K562 (cell line): ENCODE data around the gene DAPK3. TPM values are rescaled to one million over a fixed set of nuclear protein-coding genes. Genes with fewer than 3 reads are reported as not detected.

ENCODE experiments used
- ATAC-seq: fragments of 200-7000 bp; cut with Tn5 transposase; 3 replicates; pipeline ENCODE4 v1.9.1; 2020; ENCODE audit warnings: moderate library complexity
- BruUV-seq: library from RNA; stranded (reverse); fragments of 400-500 nt; replicated peaks from 2 replicates; lab custom pipeline; 2021; lab: Mats Ljungman, UMichigan
- CTCF ChIA-PET: fragments of 300-600 bp; formaldehyde crosslinking; extraction: SDS; loops from one replicate; lab custom pipeline; 2021; ENCODE audit warnings: low intra/inter-chr PET ratio; lab: Yijun Ruan, JAX
- POLR2A ChIA-PET: fragments of 300-600, 350-650 bp; sonication (Branson Sonifier 250); formaldehyde crosslinking; extraction: SDS; loops from one replicate; lab custom pipeline; 2021; ENCODE audit warnings: antibody characterized with exemption, inconsistent platforms; lab: Yijun Ruan, JAX
- DNase-seq, 4 experiments: peaks; one replicate each; pipeline versions ENCODE4 v3.0.0 to v3.0.0-alpha.2; 2011 to 2018; ENCODE audit warnings: low spot score in 3 of 4, mixed read lengths in 3 of 4; ENCODE audit errors: extremely low read depth in 1 of 4
- FAIRE-seq: peaks from 2 replicates; lab custom pipeline; 2011; peaks lifted over from hg19 to GRCh38; lab: Jason Lieb, UNC
- H2AFZ ChIP-seq: 2 replicates; pipeline ENCODE4 v1.6.0; 2011; ENCODE audit warnings: low read depth, low read length, control low read depth, inconsistent platforms
- H3K27ac ChIP-seq: fragments of 200-600 bp; 3 replicates; pipeline ENCODE4 v1.8.0; 2011; ENCODE audit warnings: low read depth, mild to moderate bottlenecking, control low read depth, inconsistent platforms, low read length, moderate library complexity, mixed read lengths; ENCODE audit errors: extremely low read depth
- H3K27me3 ChIP-seq, 2 experiments: fragments of 300-600 bp in 1 of 2; 2 replicates in 1 of 2; 3 replicates in 1 of 2; pipeline versions ENCODE4 v1.6.0 to v1.8.0; 2011; ENCODE audit warnings: inconsistent platforms in 2 of 2, low read length in 2 of 2, mild to moderate bottlenecking in 1 of 2, mixed read lengths in 1 of 2, moderate library complexity in 1 of 2; ENCODE audit not compliant: control insufficient read depth in 2 of 2, insufficient read depth in 2 of 2
- H3K36me3 ChIP-seq: fragments of 300-600 bp; 3 replicates; pipeline ENCODE4 v1.8.0; 2011; ENCODE audit warnings: mild to moderate bottlenecking, low read length, inconsistent platforms; ENCODE audit not compliant: control insufficient read depth, insufficient read depth
- H3K4me1 ChIP-seq, 2 experiments: fragments of 200-600 bp in 1 of 2; replicated peaks in 1 of 2; 2 replicates in 1 of 2; 3 replicates in 1 of 2; pipeline versions ENCODE4 v1.5.1 to v1.8.0; 2011; ENCODE audit warnings: inconsistent platforms in 2 of 2, low read length in 2 of 2, mild to moderate bottlenecking in 1 of 2, mixed read lengths in 1 of 2, moderate library complexity in 1 of 2; ENCODE audit not compliant: control insufficient read depth in 2 of 2, insufficient read depth in 2 of 2
- H3K4me2 ChIP-seq: 2 replicates; pipeline ENCODE4 v1.6.1; 2011; ENCODE audit warnings: low read length, control low read depth, inconsistent platforms, mixed read lengths; ENCODE audit not compliant: insufficient read depth
- H3K4me3 ChIP-seq: fragments of 200-600 bp; sonication (generic), shearing (Covaris generic); 2 replicates; pipeline ENCODE4 v1.5.1; 2016; ENCODE audit warnings: control low read depth, inconsistent platforms
- H3K79me2 ChIP-seq: fragments of 200-600 bp; 3 replicates; pipeline ENCODE4 v1.8.0; 2011; ENCODE audit warnings: low read length, inconsistent platforms; ENCODE audit not compliant: control insufficient read depth, insufficient read depth
- H3K9ac ChIP-seq, 2 experiments: 2 replicates each; pipeline versions ENCODE4 v1.6.0 to v1.6.1; 2011; ENCODE audit warnings: low read depth in 2 of 2, low read length in 2 of 2, control low read depth in 1 of 2, inconsistent platforms in 1 of 2, mild to moderate bottlenecking in 1 of 2, mixed read lengths in 1 of 2; ENCODE audit not compliant: insufficient read depth in 1 of 2
- H3K9me1 ChIP-seq: one replicate; pipeline ENCODE4 v1.6.0; 2011; ENCODE audit warnings: inconsistent platforms, mild to moderate bottlenecking, low read length, moderate library complexity; ENCODE audit not compliant: control insufficient read depth, insufficient read depth
- H3K9me3 ChIP-seq: replicated peaks from 2 replicates; pipeline ENCODE4 v1.5.1; 2011; ENCODE audit warnings: low read depth, low read length, inconsistent platforms; ENCODE audit not compliant: control insufficient read depth, insufficient read depth
- H4K20me1 ChIP-seq: replicated peaks from 2 replicates; pipeline ENCODE4 v1.6.1; 2011; ENCODE audit warnings: low read length, inconsistent platforms, mixed read lengths; ENCODE audit not compliant: control insufficient read depth, insufficient read depth
- HMG20B ChIP-seq: fragments of 250-450 bp; sonication (Bioruptor Pico); IDR thresholded peaks from 2 replicates; pipeline ENCODE4 v1.5.0; 2021; ENCODE audit warnings: mild to moderate bottlenecking
- KAT8 ChIP-seq: fragments of 450-650 bp; IDR thresholded peaks from 2 replicates; pipeline ENCODE4 v1.6.1; 2016; ENCODE audit warnings: low read depth, mild to moderate bottlenecking
- MAFF ChIP-seq: IDR thresholded peaks from 2 replicates; pipeline ENCODE4 v1.6.1; 2012; ENCODE audit warnings: low read length, improper control_type of control experiment
- TAF7 ChIP-seq: fragments of 450-650 bp; IDR thresholded peaks from 2 replicates; pipeline ENCODE4 v1.6.1; 2016; ENCODE audit warnings: missing genetic modification characterization, missing compliant biosample characterization
- TGIF2 ChIP-seq: sonication (generic); formaldehyde crosslinking; IDR thresholded peaks from 2 replicates; pipeline ENCODE4 v1.8.1; 2022; ENCODE audit warnings: mild to moderate bottlenecking, missing genetic modification reagents, moderate library complexity
- WGBS: fragments of 100-300 bp; shearing (Covaris generic); methylation state at CpG from one replicate; pipeline ENCODE4 v1.1.6; 2016; ENCODE audit warnings: low coverage, mixed read lengths; ENCODE audit not compliant: insufficient coverage; ENCODE audit errors: missing lambda C conversion rate; 5-methylcytosine and 5-hydroxymethylcytosine counted together
- in situ Hi-C: fragments of 300-500 bp; cut with MboI; formaldehyde crosslinking; loops from 4 replicates; pipeline ENCODE4 v1.15.0; 2018; ENCODE audit warnings: inconsistent platforms, mixed read lengths
- intact Hi-C: fragments of 100-400 bp; cut with micrococcal nuclease; formaldehyde crosslinking; loops from 2 replicates; pipeline ENCODE4 v1.14.2; 2022
- polyA plus RNA-seq, 8 experiments: library from polyadenylated mRNA; depleted of rRNA in 4 of 8; stranded (reverse) in 5 of 8; unstranded in 3 of 8; fragments of >200 nt; fragmentation: Nextera tagmentation in 2 of 8; fragmentation: Illumina TruSeq in 1 of 8; extraction: Ambion mirVana in 2 of 8; extraction: Trizol in 1 of 8; gene quantifications; 2 replicates each; pipeline versions ENCODE4 v1.2.1 to v1.2.3, GENCODE V29; 2011 to 2014; ENCODE audit warnings: inconsistent platforms in 1 of 8, missing spikeins in 1 of 8
- total RNA-seq, 7 experiments: library from RNA; depleted of rRNA in 6 of 7; stranded (reverse); fragments of >200 nt in 6 of 7; fragmentation: Illumina TruSeq in 2 of 7; extraction: Trizol in 2 of 7; gene quantifications; 2 replicates each; pipeline versions ENCODE4 v1.2.1 to v1.2.3, GENCODE V29; 2011 to 2021; ENCODE audit warnings: low replicate concordance in 1 of 7
- TF ChIP-seq, protein P1 (sequence below): IDR thresholded peaks from 3 replicates; pipeline ENCODE4 v1.6.1; 2011; ENCODE audit warnings: borderline replicate concordance, mild to moderate bottlenecking; ENCODE audit not compliant: insufficient read length, insufficient read depth
- TF ChIP-seq, protein P2 (sequence below): fragments of 250-450 bp; sonication (Bioruptor Pico); IDR thresholded peaks from 2 replicates; pipeline ENCODE4 v1.4.0; 2020
- TF ChIP-seq, protein P3 (sequence below): fragments of 250-450 bp; sonication (Bioruptor Pico); IDR thresholded peaks from 2 replicates; pipeline ENCODE4 v1.8.0; 2021; ENCODE audit warnings: moderate library complexity, mild to moderate bottlenecking, inconsistent platforms
- TF ChIP-seq, protein P4 (sequence below): IDR thresholded peaks from 2 replicates; pipeline ENCODE4 v1.6.1; 2014; ENCODE audit warnings: antibody characterized with exemption
- TF ChIP-seq, protein P5 (sequence below): fragments of 450-650 bp; formaldehyde crosslinking; IDR thresholded peaks from 2 replicates; pipeline ENCODE4 v1.4.0; 2022; ENCODE audit warnings: missing genetic modification characterization
- TF ChIP-seq, protein P6 (sequence below), 3 experiments: IDR thresholded peaks in 2 of 3; conservative IDR thresholded peaks in 1 of 3; 2 replicates each; pipeline ENCODE4 v1.5.1; 2011 to 2012; ENCODE audit warnings: low read length in 3 of 3, mild to moderate bottlenecking in 3 of 3, control low read depth in 2 of 3, improper control_type of control experiment in 1 of 3, inconsistent platforms in 1 of 3, low read depth in 1 of 3, mixed read lengths in 1 of 3, moderate library complexity in 1 of 3; ENCODE audit not compliant: insufficient read depth in 2 of 3
- TF ChIP-seq, protein P7 (sequence below): sonication (generic); formaldehyde crosslinking; IDR thresholded peaks from 2 replicates; pipeline ENCODE4 v1.8.0; 2022; ENCODE audit warnings: mild to moderate bottlenecking, low read depth, missing genetic modification reagents

The DAPK3 gene
- total and polyA plus RNA-seq, 9 of the 15 experiments (the other 6 are each of a cell fraction or from before 2014, with no cell fraction given): 0.14 to 63.4 (median 25.0) TPM

DNA sequence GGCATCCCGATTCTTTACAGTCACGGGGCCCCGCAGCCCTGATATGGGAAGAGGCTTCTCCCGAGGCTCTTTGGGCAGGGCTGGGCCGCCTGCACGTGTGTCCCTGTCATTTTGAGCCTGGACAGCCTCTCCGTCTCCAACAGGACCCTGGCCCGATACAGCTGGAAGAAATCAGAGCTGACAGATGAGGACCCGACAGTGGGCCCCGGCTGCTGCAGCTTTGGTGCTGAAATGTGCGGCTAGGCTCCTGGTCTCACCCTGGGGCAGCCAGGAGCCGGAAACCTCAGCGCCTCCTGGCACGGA is 39.9 kb upstream of the DAPK3 start:
- BruUV-seq: no TSS peak
- WGBS: 91% methylated on average over 13 of the region's 14 CpGs
- peak overlapping the region in 1 of 2 experiments; percentile 75; a peak in 1 of 4 replicates for H3K9ac ChIP-seq
- peaks cover 50% of the 10 kb centered on the region; the same call in 1 of the 3 replicates for H3K36me3 ChIP-seq
- peaks cover 53% of the 10 kb centered on the region for H3K79me2 ChIP-seq
- no peak overlapping the region for H3K4me3 ChIP-seq
- no peak overlapping the region for H3K27ac ChIP-seq
- in situ Hi-C loops (no loop called here), intact Hi-C loops (no loop called here)
- H3K27me3 ChIP-seq: no peaks in the 10 kb centered on the region
- H4K20me1 ChIP-seq: peaks cover 37% of the 10 kb centered on the region
- H3K9me3 ChIP-seq: no peaks in the 10 kb centered on the region
- ChIA-PET CTCF (no interaction called here), POLR2A (interaction anchor here (0.6 to 1.8 kb wide), 4 partner anchors 10 to 726 kb away, joined by 3 to 4 read pairs (median 3); partner anchors contain the start of gene EEF2)
- no peaks in the 10 kb centered on the region for H3K9me1 ChIP-seq
- FAIRE-seq: no peak
- H2AFZ ChIP-seq: no peak overlapping the region
- ATAC-seq: no peak
- peaks cover 18 to 77% of the 10 kb centered on the region in 2 experiments; a peak in 4 of 5 replicates for H3K4me1 ChIP-seq
- DNase-seq: no peak
- H3K4me2 ChIP-seq: no peak overlapping the region
- TF ChIP-seq, protein P1, sequence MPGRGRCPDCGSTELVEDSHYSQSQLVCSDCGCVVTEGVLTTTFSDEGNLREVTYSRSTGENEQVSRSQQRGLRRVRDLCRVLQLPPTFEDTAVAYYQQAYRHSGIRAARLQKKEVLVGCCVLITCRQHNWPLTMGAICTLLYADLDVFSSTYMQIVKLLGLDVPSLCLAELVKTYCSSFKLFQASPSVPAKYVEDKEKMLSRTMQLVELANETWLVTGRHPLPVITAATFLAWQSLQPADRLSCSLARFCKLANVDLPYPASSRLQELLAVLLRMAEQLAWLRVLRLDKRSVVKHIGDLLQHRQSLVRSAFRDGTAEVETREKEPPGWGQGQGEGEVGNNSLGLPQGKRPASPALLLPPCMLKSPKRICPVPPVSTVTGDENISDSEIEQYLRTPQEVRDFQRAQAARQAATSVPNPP: no peak
- TF ChIP-seq KAT8 (no peak), TGIF2 (CRISPR knock-in tag) (no peak), TAF7 (tag) (no peak), MAFF (no peak), HMG20B (CRISPR knock-in tag) (no peak)
- TF ChIP-seq, protein P2, sequence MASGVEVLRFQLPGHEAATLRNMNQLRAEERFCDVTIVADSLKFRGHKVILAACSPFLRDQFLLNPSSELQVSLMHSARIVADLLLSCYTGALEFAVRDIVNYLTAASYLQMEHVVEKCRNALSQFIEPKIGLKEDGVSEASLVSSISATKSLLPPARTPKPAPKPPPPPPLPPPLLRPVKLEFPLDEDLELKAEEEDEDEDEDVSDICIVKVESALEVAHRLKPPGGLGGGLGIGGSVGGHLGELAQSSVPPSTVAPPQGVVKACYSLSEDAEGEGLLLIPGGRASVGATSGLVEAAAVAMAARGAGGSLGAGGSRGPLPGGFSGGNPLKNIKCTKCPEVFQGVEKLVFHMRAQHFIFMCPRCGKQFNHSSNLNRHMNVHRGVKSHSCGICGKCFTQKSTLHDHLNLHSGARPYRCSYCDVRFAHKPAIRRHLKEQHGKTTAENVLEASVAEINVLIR (CRISPR knock-in tag): no peak
- TF ChIP-seq, protein P3, sequence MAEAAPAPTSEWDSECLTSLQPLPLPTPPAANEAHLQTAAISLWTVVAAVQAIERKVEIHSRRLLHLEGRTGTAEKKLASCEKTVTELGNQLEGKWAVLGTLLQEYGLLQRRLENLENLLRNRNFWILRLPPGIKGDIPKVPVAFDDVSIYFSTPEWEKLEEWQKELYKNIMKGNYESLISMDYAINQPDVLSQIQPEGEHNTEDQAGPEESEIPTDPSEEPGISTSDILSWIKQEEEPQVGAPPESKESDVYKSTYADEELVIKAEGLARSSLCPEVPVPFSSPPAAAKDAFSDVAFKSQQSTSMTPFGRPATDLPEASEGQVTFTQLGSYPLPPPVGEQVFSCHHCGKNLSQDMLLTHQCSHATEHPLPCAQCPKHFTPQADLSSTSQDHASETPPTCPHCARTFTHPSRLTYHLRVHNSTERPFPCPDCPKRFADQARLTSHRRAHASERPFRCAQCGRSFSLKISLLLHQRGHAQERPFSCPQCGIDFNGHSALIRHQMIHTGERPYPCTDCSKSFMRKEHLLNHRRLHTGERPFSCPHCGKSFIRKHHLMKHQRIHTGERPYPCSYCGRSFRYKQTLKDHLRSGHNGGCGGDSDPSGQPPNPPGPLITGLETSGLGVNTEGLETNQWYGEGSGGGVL (CRISPR knock-in tag): no peak
- TF ChIP-seq, protein P4, sequence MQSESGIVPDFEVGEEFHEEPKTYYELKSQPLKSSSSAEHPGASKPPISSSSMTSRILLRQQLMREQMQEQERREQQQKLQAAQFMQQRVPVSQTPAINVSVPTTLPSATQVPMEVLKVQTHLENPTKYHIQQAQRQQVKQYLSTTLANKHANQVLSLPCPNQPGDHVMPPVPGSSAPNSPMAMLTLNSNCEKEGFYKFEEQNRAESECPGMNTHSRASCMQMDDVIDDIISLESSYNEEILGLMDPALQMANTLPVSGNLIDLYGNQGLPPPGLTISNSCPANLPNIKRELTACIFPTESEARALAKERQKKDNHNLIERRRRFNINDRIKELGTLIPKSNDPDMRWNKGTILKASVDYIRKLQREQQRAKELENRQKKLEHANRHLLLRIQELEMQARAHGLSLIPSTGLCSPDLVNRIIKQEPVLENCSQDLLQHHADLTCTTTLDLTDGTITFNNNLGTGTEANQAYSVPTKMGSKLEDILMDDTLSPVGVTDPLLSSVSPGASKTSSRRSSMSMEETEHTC: no peak
- TF ChIP-seq, protein P5, sequence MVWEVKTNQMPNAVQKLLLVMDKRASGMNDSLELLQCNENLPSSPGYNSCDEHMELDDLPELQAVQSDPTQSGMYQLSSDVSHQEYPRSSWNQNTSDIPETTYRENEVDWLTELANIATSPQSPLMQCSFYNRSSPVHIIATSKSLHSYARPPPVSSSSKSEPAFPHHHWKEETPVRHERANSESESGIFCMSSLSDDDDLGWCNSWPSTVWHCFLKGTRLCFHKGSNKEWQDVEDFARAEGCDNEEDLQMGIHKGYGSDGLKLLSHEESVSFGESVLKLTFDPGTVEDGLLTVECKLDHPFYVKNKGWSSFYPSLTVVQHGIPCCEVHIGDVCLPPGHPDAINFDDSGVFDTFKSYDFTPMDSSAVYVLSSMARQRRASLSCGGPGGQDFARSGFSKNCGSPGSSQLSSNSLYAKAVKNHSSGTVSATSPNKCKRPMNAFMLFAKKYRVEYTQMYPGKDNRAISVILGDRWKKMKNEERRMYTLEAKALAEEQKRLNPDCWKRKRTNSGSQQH (CRISPR knock-in tag): no peak
- TF ChIP-seq, protein P6, sequence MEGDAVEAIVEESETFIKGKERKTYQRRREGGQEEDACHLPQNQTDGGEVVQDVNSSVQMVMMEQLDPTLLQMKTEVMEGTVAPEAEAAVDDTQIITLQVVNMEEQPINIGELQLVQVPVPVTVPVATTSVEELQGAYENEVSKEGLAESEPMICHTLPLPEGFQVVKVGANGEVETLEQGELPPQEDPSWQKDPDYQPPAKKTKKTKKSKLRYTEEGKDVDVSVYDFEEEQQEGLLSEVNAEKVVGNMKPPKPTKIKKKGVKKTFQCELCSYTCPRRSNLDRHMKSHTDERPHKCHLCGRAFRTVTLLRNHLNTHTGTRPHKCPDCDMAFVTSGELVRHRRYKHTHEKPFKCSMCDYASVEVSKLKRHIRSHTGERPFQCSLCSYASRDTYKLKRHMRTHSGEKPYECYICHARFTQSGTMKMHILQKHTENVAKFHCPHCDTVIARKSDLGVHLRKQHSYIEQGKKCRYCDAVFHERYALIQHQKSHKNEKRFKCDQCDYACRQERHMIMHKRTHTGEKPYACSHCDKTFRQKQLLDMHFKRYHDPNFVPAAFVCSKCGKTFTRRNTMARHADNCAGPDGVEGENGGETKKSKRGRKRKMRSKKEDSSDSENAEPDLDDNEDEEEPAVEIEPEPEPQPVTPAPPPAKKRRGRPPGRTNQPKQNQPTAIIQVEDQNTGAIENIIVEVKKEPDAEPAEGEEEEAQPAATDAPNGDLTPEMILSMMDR (IDR thresholded peaks at IDR 0.05 in 2 of 3, conservative IDR thresholded peaks at IDR 0.05 in 1 of 3; ENCODE audit: insufficient read depth in 2 of 3, low read depth in 1 of 3, low read length in 3 of 3): no peak
- TF ChIP-seq, protein P7, sequence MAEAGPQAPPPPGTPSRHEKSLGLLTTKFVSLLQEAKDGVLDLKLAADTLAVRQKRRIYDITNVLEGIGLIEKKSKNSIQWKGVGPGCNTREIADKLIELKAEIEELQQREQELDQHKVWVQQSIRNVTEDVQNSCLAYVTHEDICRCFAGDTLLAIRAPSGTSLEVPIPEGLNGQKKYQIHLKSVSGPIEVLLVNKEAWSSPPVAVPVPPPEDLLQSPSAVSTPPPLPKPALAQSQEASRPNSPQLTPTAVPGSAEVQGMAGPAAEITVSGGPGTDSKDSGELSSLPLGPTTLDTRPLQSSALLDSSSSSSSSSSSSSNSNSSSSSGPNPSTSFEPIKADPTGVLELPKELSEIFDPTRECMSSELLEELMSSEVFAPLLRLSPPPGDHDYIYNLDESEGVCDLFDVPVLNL (CRISPR knock-in tag): no peak
